PFSK-1 (cell line): Measurements from ENCODE around the gene XYLT1.

Experiments
- FOXP2 ChIP-seq: optimal IDR thresholded peaks from 2 replicates; pipeline ENCODE3; 2011; ENCODE audit warnings: borderline replicate concordance, control low read depth, inconsistent platforms; ENCODE audit not compliant: insufficient read depth; ENCODE audit errors: extremely low read length, extremely low read depth
- POLR2AphosphoS5 ChIP-seq: IDR thresholded peaks from 2 replicates; pipeline ENCODE4 v1.6.1; 2012; ENCODE audit warnings: low read depth, mild to moderate bottlenecking, control low read depth, low read length, moderate library complexity
- SIN3A ChIP-seq: IDR thresholded peaks from 2 replicates; pipeline ENCODE4 v1.6.1; 2012; ENCODE audit warnings: mild to moderate bottlenecking, low read length, moderate library complexity, borderline replicate concordance; ENCODE audit not compliant: insufficient read depth
- TAF1 ChIP-seq: IDR thresholded peaks from 2 replicates; pipeline ENCODE4 v1.6.1; 2012; ENCODE audit warnings: low read length, control low read depth, borderline replicate concordance; ENCODE audit not compliant: insufficient read depth
- TF ChIP-seq, protein P1 (sequence below), 2 experiments: IDR thresholded peaks; 2 replicates each; pipeline versions ENCODE4 v1.6.1 to v1.8.0; 2011 to 2012; ENCODE audit warnings: low read depth in 2 of 2, low read length in 2 of 2, control low read depth in 1 of 2, inconsistent platforms in 1 of 2, mild to moderate bottlenecking in 1 of 2, moderate library complexity in 1 of 2; ENCODE audit not compliant: insufficient read depth in 1 of 2

The XYLT1 gene

GRCh38 chr16:17325476-17326143 is 145.2 kb downstream of the XYLT1 start:
- TF ChIP-seq, protein P1, sequence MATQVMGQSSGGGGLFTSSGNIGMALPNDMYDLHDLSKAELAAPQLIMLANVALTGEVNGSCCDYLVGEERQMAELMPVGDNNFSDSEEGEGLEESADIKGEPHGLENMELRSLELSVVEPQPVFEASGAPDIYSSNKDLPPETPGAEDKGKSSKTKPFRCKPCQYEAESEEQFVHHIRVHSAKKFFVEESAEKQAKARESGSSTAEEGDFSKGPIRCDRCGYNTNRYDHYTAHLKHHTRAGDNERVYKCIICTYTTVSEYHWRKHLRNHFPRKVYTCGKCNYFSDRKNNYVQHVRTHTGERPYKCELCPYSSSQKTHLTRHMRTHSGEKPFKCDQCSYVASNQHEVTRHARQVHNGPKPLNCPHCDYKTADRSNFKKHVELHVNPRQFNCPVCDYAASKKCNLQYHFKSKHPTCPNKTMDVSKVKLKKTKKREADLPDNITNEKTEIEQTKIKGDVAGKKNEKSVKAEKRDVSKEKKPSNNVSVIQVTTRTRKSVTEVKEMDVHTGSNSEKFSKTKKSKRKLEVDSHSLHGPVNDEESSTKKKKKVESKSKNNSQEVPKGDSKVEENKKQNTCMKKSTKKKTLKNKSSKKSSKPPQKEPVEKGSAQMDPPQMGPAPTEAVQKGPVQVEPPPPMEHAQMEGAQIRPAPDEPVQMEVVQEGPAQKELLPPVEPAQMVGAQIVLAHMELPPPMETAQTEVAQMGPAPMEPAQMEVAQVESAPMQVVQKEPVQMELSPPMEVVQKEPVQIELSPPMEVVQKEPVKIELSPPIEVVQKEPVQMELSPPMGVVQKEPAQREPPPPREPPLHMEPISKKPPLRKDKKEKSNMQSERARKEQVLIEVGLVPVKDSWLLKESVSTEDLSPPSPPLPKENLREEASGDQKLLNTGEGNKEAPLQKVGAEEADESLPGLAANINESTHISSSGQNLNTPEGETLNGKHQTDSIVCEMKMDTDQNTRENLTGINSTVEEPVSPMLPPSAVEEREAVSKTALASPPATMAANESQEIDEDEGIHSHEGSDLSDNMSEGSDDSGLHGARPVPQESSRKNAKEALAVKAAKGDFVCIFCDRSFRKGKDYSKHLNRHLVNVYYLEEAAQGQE (IDR thresholded peaks at IDR 0.05; ENCODE audit: insufficient read depth in 1 of 2, low read depth in 2 of 2, low read length in 2 of 2), result no peak
- no peak for TF ChIP-seq TAF1
- TF ChIP-seq FOXP2, result no peak
- TF ChIP-seq SIN3A, result no peak
- TF ChIP-seq POLR2AphosphoS5, result no peak

GRCh38 chr16:17324451-17324850 is 146.3 kb downstream of the XYLT1 start:
- no peak for TF ChIP-seq SIN3A
- no peak for TF ChIP-seq FOXP2
- TF ChIP-seq, protein P1 (IDR thresholded peaks at IDR 0.05; ENCODE audit: insufficient read depth in 1 of 2, low read depth in 2 of 2, low read length in 2 of 2), result no peak
- TF ChIP-seq POLR2AphosphoS5, result no peak
- TF ChIP-seq TAF1, result no peak

- TF ChIP-seq POLR2AphosphoS5 (no peak), SIN3A (no peak), TAF1 (no peak), FOXP2 (no peak)
- TF ChIP-seq, protein P1 (IDR thresholded peaks at IDR 0.05; ENCODE audit: insufficient read depth in 1 of 2, low read depth in 2 of 2, low read length in 2 of 2), result no peak
These were observed 147.6 kb downstream of the XYLT1 start for GRCh38 chr16:17323171-17323570.

DNA sequence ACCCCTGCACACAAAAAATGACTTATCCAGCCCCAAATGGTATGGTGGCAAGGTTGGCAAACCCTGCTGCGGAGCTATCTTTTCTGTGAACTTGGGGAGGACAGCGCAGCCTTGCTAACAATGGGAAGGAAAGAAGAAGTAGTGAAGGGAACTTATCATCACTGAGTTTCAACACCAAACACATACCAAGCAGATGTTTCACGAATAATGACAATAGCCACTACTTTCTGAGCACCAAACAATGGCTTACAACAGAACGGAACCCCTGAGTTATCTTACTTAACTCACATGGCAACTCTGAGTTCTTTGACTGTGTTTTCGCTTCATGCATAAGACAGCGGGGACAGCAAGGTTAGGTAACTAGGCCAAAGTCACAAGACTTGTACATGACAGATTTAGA is 148.9 kb downstream of the XYLT1 start:
- TF ChIP-seq POLR2AphosphoS5 (no peak), SIN3A (no peak), TAF1 (no peak), FOXP2 (no peak)
- TF ChIP-seq, protein P1 (IDR thresholded peaks at IDR 0.05; ENCODE audit: insufficient read depth in 1 of 2, low read depth in 2 of 2, low read length in 2 of 2), result no peak

- no peak for TF ChIP-seq TAF1
These were observed 150.8 kb downstream of the XYLT1 start for GRCh38 chr16:17320009-17320408.
